ENCODE measurements around the gene PAK1IP1. TPM values are rescaled to one million over a fixed set of nuclear protein-coding genes. Genes with fewer than 3 reads are reported as not detected.
A peak's percentile ranks its signal among the peaks of the same experiment; 100 is the strongest.

PAK1IP1 gene
- total RNA-seq, 1 donor from 2014 or later, result 21.9 TPM

DNA sequence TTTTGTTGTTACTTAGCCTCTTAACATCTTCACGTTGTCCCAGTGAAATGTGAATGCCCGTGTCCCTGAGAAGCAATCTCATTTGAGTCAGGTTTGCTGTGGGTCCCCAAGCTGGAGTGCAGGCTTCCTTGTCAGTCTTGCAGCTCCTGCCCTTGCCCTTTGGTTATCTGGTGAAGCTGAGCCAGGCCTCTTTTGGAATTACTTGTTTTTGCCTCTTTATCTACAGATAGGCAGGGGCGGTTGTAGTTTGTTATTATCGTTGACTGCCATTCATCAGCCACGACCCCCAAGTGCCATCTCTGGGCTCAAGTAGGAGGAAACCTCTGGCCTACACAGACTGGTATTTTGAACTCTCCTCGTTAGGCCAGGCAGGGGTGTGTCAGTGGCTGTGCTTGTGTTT, 30.3 kb downstream of the PAK1IP1 start:
- Mint-ChIP-seq H3K27ac (ENCODE audit: unreplicated experiment) (no peak overlapping the region), H3K4me1 (ENCODE audit: low read depth, unreplicated experiment) (peaks cover 31% of the 10 kb centered on the region), H3K9me3 (ENCODE audit: unreplicated experiment) (no peaks in the 10 kb centered on the region), H3K4me3 (ENCODE audit: unreplicated experiment) (peak overlapping the region; percentile 20), H3K27me3 (ENCODE audit: low read depth, unreplicated experiment) (no peaks in the 10 kb centered on the region), H3K36me3 (ENCODE audit: low read depth, unreplicated experiment) (peaks cover 13% of the 10 kb centered on the region)
- H3K79me2 ChIP-seq (ENCODE audit: insufficient read depth, low read length), result peaks cover 37% of the 10 kb centered on the region
- no peak overlapping the region for H3K4me2 ChIP-seq (ENCODE audit: low read length)
- H3K27me3 ChIP-seq (ENCODE audit: insufficient read depth, low read length), result no peaks in the 10 kb centered on the region
- peaks cover 13% of the 10 kb centered on the region for H4K20me1 ChIP-seq (ENCODE audit: insufficient read depth, low read length)
- DNase-seq (ENCODE audit: low read depth) (no peak), FAIRE-seq (no peak)
- H3K9ac ChIP-seq (ENCODE audit: low read length), result no peak overlapping the region
- H3K4me1 ChIP-seq (ENCODE audit: insufficient read depth, low read length), result peaks cover 15% of the 10 kb centered on the region
- H3K9me3 ChIP-seq (ENCODE audit: insufficient read depth, low read depth, low read length), result no peaks in the 10 kb centered on the region
- H3K4me3 ChIP-seq (ENCODE audit: insufficient read depth, low read depth, low read length), result no peak overlapping the region
- TF ChIP-seq EZH2 (IDR thresholded peaks at IDR 0.05; ENCODE audit: insufficient read depth, low read length), result no peak
- TF ChIP-seq, protein P1, sequence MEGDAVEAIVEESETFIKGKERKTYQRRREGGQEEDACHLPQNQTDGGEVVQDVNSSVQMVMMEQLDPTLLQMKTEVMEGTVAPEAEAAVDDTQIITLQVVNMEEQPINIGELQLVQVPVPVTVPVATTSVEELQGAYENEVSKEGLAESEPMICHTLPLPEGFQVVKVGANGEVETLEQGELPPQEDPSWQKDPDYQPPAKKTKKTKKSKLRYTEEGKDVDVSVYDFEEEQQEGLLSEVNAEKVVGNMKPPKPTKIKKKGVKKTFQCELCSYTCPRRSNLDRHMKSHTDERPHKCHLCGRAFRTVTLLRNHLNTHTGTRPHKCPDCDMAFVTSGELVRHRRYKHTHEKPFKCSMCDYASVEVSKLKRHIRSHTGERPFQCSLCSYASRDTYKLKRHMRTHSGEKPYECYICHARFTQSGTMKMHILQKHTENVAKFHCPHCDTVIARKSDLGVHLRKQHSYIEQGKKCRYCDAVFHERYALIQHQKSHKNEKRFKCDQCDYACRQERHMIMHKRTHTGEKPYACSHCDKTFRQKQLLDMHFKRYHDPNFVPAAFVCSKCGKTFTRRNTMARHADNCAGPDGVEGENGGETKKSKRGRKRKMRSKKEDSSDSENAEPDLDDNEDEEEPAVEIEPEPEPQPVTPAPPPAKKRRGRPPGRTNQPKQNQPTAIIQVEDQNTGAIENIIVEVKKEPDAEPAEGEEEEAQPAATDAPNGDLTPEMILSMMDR (IDR thresholded peaks at IDR 0.05; ENCODE audit: insufficient read depth, low read depth, low read length), result no peak
- H3K36me3 ChIP-seq (ENCODE audit: insufficient read depth, low read length), result peaks cover 7% of the 10 kb centered on the region
- H3K27ac ChIP-seq (ENCODE audit: low read depth, low read length), result no peak overlapping the region
- no peak overlapping the region for H2AFZ ChIP-seq (ENCODE audit: low read depth, low read length)

DNA sequence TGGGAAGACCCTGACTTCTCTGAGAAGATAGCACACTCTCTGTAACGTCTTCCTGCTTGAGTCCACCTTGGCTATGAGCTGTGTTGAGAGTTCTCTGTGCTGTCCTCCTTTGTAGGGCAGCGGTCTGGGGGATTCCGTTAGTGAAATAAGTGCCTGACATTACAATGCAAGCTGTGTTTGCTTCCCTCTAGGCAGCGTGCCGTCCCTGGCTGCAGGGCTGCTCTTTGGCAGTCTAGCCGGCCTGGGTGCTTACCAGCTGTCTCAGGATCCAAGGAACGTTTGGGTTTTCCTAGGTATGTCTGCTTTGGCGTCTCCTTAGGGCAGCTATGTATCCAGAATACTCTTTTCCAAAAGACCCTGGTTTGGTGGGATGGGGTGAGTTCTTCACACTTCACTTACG, 30.9 kb downstream of the PAK1IP1 start:
- Mint-ChIP-seq H3K27me3 (ENCODE audit: low read depth, unreplicated experiment) (no peaks in the 10 kb centered on the region), H3K4me1 (ENCODE audit: low read depth, unreplicated experiment) (peaks cover 37% of the 10 kb centered on the region), H3K36me3 (ENCODE audit: low read depth, unreplicated experiment) (peaks cover 17% of the 10 kb centered on the region), H3K27ac (ENCODE audit: unreplicated experiment) (no peak overlapping the region), H3K4me3 (ENCODE audit: unreplicated experiment) (no peak overlapping the region), H3K9me3 (ENCODE audit: unreplicated experiment) (no peaks in the 10 kb centered on the region)
- Histone ChIP-seq H3K79me2 (ENCODE audit: insufficient read depth, low read length) (peaks cover 37% of the 10 kb centered on the region), H3K9me3 (ENCODE audit: insufficient read depth, low read depth, low read length) (no peaks in the 10 kb centered on the region), H3K27me3 (ENCODE audit: insufficient read depth, low read length) (no peaks in the 10 kb centered on the region), H3K9ac (ENCODE audit: low read length) (no peak overlapping the region), H3K36me3 (ENCODE audit: insufficient read depth, low read length) (peaks cover 14% of the 10 kb centered on the region), H4K20me1 (ENCODE audit: insufficient read depth, low read length) (peaks cover 13% of the 10 kb centered on the region), H3K27ac (ENCODE audit: low read depth, low read length) (no peak overlapping the region), H3K4me2 (ENCODE audit: low read length) (no peak overlapping the region), H3K4me1 (ENCODE audit: insufficient read depth, low read length) (peaks cover 15% of the 10 kb centered on the region), H3K4me3 (ENCODE audit: insufficient read depth, low read depth, low read length) (no peak overlapping the region), H2AFZ (ENCODE audit: low read depth, low read length) (no peak overlapping the region)
- FAIRE-seq, result no peak
- no peak for TF ChIP-seq EZH2 (IDR thresholded peaks at IDR 0.05; ENCODE audit: insufficient read depth, low read length)
- TF ChIP-seq, protein P1 (IDR thresholded peaks at IDR 0.05; ENCODE audit: insufficient read depth, low read depth, low read length), result no peak
- DNase-seq (ENCODE audit: low read depth), result no peak

DNA sequence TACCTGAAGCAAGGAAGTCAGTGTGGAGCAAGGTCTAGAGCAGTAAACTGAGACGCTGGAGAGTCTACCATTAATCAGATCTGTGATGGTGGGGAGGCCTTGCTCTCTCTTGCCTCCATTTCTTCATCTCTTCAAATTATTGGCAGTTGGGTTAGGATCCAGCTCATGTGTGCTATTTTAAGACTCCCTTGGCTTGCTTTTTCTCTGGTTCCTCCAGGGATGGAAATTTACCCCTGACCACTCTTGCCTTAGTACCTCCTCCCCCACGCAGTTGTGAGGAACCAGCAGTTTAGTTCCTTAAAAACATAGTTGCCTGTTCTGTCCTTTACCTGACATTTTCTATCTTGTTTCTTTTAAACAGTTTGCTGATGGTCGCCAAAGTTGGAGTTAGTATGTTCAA, 35.5 kb downstream of the PAK1IP1 start:
- peaks cover 26% of the 10 kb centered on the region for H3K36me3 Mint-ChIP-seq (ENCODE audit: low read depth, unreplicated experiment)
- no peak for DNase-seq (ENCODE audit: low read depth)
- Histone ChIP-seq H3K4me3 (ENCODE audit: insufficient read depth, low read depth, low read length) (no peak overlapping the region), H3K79me2 (ENCODE audit: insufficient read depth, low read length) (peaks cover 16% of the 10 kb centered on the region), H3K9me3 (ENCODE audit: insufficient read depth, low read depth, low read length) (no peaks in the 10 kb centered on the region), H4K20me1 (ENCODE audit: insufficient read depth, low read length) (peaks cover 9% of the 10 kb centered on the region), H3K27me3 (ENCODE audit: insufficient read depth, low read length) (no peaks in the 10 kb centered on the region), H3K4me2 (ENCODE audit: low read length) (no peak overlapping the region), H3K9ac (ENCODE audit: low read length) (no peak overlapping the region), H3K4me1 (ENCODE audit: insufficient read depth, low read length) (peaks cover 5% of the 10 kb centered on the region), H3K27ac (ENCODE audit: low read depth, low read length) (no peak overlapping the region), H2AFZ (ENCODE audit: low read depth, low read length) (no peak overlapping the region), H3K36me3 (ENCODE audit: insufficient read depth, low read length) (peaks cover 20% of the 10 kb centered on the region)
- TF ChIP-seq, protein P1 (IDR thresholded peaks at IDR 0.05; ENCODE audit: insufficient read depth, low read depth, low read length), result no peak
- TF ChIP-seq EZH2 (IDR thresholded peaks at IDR 0.05; ENCODE audit: insufficient read depth, low read length), result no peak
- no peaks in the 10 kb centered on the region for H3K9me3 Mint-ChIP-seq (ENCODE audit: unreplicated experiment)
- no peaks in the 10 kb centered on the region for H3K27me3 Mint-ChIP-seq (ENCODE audit: low read depth, unreplicated experiment)
- H3K4me1 Mint-ChIP-seq (ENCODE audit: low read depth, unreplicated experiment), result peaks cover 32% of the 10 kb centered on the region
- FAIRE-seq, result no peak
- H3K27ac Mint-ChIP-seq (ENCODE audit: unreplicated experiment), result peak overlapping the region; percentile 58
- H3K4me3 Mint-ChIP-seq (ENCODE audit: unreplicated experiment), result no peak overlapping the region
